Measurements from ENCODE around the gene RALGAPA1. TPM values are rescaled to one million over a fixed set of nuclear protein-coding genes. Genes with fewer than 3 reads are reported as not detected.
"Not testable (repeated sequence)": the region's sequence is repeated elsewhere in the genome, so short reads cannot be mapped to it uniquely, and the experiment has no call there.

Gene RALGAPA1
- total and polyA plus RNA-seq, 4 donors: 4.6 to 38.7 (median 13.4) TPM

- Histone ChIP-seq H3K27me3 (ENCODE audit: control insufficient read depth in 4 of 4, insufficient read depth in 4 of 4, low read length in 3 of 4) (no peaks in the 10 kb centered on the region), H3K4me1 (ENCODE audit: control insufficient read depth in 4 of 4, insufficient read depth in 4 of 4, low read length in 3 of 4) (no peaks in the 10 kb centered on the region), H3K9ac (ENCODE audit: low read depth in 1 of 2, low read length in 2 of 2) (no peak overlapping the region), H3K9me3 (ENCODE audit: control insufficient read depth in 4 of 4, low read length in 3 of 4) (no peaks in the 10 kb centered on the region), H3K36me3 (ENCODE audit: control insufficient read depth in 4 of 4, insufficient read depth in 3 of 4, low read depth in 1 of 4, low read length in 3 of 4) (peaks cover 0 to 1% (median 0%) of the 10 kb centered on the region in 4 donors), H3K4me3 (ENCODE audit: low read depth in 1 of 3, low read length in 3 of 3) (no peak overlapping the region), H3K27ac (ENCODE audit: low read depth in 1 of 2, low read length in 2 of 2) (no peak overlapping the region)
- no peak for DNase-seq (ENCODE audit: low spot score)
- 57% methylated on average over 1 of the region's 1 CpG for WGBS
- TF ChIP-seq REST (IDR thresholded peaks at IDR 0.05): no peak
- no peak for TF ChIP-seq YY1 (IDR thresholded peaks at IDR 0.05)
- no peak for TF ChIP-seq TAF1 (conservative IDR thresholded peaks at IDR 0.05)
- no peak for TF ChIP-seq RAD21 (IDR thresholded peaks at IDR 0.05)
- no peak for TF ChIP-seq HNF4G (IDR thresholded peaks at IDR 0.05)
Measured at GRCh38 chr14:35783699-35784098, 25.4 kb downstream of the RALGAPA1 start.

- Histone ChIP-seq H3K36me3 (ENCODE audit: control insufficient read depth in 4 of 4, insufficient read depth in 3 of 4, low read depth in 1 of 4, low read length in 3 of 4) (peaks cover 0 to 3% (median 0%) of the 10 kb centered on the region in 4 donors), H3K27me3 (ENCODE audit: control insufficient read depth in 4 of 4, insufficient read depth in 4 of 4, low read length in 3 of 4) (no peaks in the 10 kb centered on the region), H3K9ac (ENCODE audit: low read depth in 1 of 2, low read length in 2 of 2) (no peak overlapping the region), H3K9me3 (ENCODE audit: control insufficient read depth in 4 of 4, low read length in 3 of 4) (no peaks in the 10 kb centered on the region), H3K4me3 (ENCODE audit: low read depth in 1 of 3, low read length in 3 of 3) (no peak overlapping the region), H3K4me1 (ENCODE audit: control insufficient read depth in 4 of 4, insufficient read depth in 4 of 4, low read length in 3 of 4) (no peaks in the 10 kb centered on the region), H3K27ac (ENCODE audit: low read depth in 1 of 2, low read length in 2 of 2) (no peak overlapping the region)
- no peak for DNase-seq (ENCODE audit: low spot score)
- 98% methylated on average over 3 of the region's 3 CpGs for WGBS
- TF ChIP-seq ZBTB33 (IDR thresholded peaks at IDR 0.05): no peak
- TF ChIP-seq NR2F2 (IDR thresholded peaks at IDR 0.05): no peak
- no peak for TF ChIP-seq FOXA1 (IDR thresholded peaks at IDR 0.05)
- TF ChIP-seq MAX (IDR thresholded peaks at IDR 0.05): no peak
- no peak for TF ChIP-seq TAF1 (conservative IDR thresholded peaks at IDR 0.05)
- TF ChIP-seq ATF3 (IDR thresholded peaks at IDR 0.05): no peak
- no peak for TF ChIP-seq SP1 (IDR thresholded peaks at IDR 0.05)
- no peak for TF ChIP-seq YY1 (IDR thresholded peaks at IDR 0.05)
- no peak for TF ChIP-seq EGR1 (IDR thresholded peaks at IDR 0.05; ENCODE audit: low read depth in 2 of 2)
- TF ChIP-seq GABPA (IDR thresholded peaks at IDR 0.05 in 1 of 2, conservative IDR thresholded peaks at IDR 0.05 in 1 of 2): no peak
- no peak for TF ChIP-seq HNF4G (IDR thresholded peaks at IDR 0.05)
- TF ChIP-seq HNF4A (conservative IDR thresholded peaks at IDR 0.05): no peak
- no peak for TF ChIP-seq RAD21 (IDR thresholded peaks at IDR 0.05)
- TF ChIP-seq CTCF (IDR thresholded peaks at IDR 0.05; ENCODE audit: low read depth, low read length, missing input control): no peak
- TF ChIP-seq RXRA (IDR thresholded peaks at IDR 0.05): no peak
- no peak for TF ChIP-seq JUND (IDR thresholded peaks at IDR 0.05)
- TF ChIP-seq FOXA2 (IDR thresholded peaks at IDR 0.05): no peak
- no peak for TF ChIP-seq REST (IDR thresholded peaks at IDR 0.05)
Measured at GRCh38 chr14:35779368-35779767, 29.7 kb downstream of the RALGAPA1 start.

GRCh38 chr14:35777550-35777949 lies 31.5 kb downstream of the RALGAPA1 start:
- not testable (repeated sequence) for DNase-seq (ENCODE audit: low spot score); H3K27me3 ChIP-seq (ENCODE audit: control insufficient read depth in 4 of 4, insufficient read depth in 4 of 4, low read length in 3 of 4); H3K4me3 ChIP-seq (ENCODE audit: low read depth in 1 of 3, low read length in 3 of 3); H3K9me3 ChIP-seq (ENCODE audit: control insufficient read depth in 4 of 4, low read length in 3 of 4); H3K4me1 ChIP-seq (ENCODE audit: control insufficient read depth in 4 of 4, insufficient read depth in 4 of 4, low read length in 3 of 4); H3K27ac ChIP-seq (ENCODE audit: low read depth in 1 of 2, low read length in 2 of 2); H3K36me3 ChIP-seq (ENCODE audit: control insufficient read depth in 4 of 4, insufficient read depth in 3 of 4, low read depth in 1 of 4, low read length in 3 of 4); H3K9ac ChIP-seq (ENCODE audit: low read depth in 1 of 2, low read length in 2 of 2)
- WGBS: 98% methylated on average over 5 of the region's 5 CpGs
